Left kidney (tissue), 2 donors: ENCODE results near the gene ABCF1. TPM values are rescaled to one million over a fixed set of nuclear protein-coding genes. Genes with fewer than 3 reads are reported as not detected.

Experiments used
- DNase-seq: peaks from one replicate; pipeline ENCODE4 v3.0.0-alpha.2; 2013
- polyA plus RNA-seq: library from polyadenylated mRNA; unstranded; fragments of 120-200 nt; gene quantifications from one replicate; pipeline ENCODE4 v1.2.1, GENCODE V29; 2013; ENCODE audit not compliant: insufficient read length

ABCF1 gene
- polyA plus RNA-seq, 1 donor: 76.0 TPM

DNA sequence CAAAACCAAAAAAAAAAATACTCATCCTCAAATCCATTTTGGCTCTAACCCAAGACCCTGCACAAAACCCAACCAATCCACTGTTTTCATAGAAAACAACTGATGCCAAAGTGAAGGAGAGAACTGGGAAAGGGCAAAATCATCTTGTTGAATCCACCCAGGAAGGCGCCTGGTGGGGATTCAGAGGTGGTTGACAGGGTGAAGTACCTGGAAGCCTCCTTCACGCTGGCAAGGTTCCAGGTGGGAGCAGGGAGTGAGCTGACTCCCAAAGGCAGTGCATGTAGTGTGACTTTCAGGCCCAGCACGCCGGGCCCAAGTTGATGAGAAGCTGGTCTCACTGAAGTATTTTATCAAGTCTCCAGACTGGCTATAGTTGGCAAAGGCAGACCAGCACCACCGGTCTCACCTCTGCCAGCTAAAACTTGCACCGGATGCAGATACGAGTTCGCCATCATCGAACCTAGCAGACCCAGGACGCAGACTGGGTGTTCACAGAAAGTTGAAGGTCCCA is 29.3 kb downstream of the ABCF1 start:
- DNase-seq: no peak

DNA sequence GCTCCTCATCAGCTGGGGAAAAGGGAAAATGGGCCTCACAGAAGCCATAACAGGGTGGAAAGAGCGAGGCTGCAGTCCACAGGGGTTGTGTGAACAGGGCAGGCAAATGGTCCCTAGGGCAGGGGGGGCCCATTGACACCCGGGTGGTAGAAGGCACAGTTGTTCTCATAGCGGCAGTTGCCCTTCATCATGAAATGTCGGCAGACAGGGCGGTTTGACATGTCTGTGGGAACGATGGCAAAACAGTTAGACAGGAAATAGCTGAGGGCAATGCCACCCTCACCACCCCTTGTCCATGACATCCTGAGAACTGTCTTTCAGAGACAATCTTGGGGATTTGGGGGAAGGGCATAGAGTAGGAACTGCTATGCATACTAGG is 30.2 kb downstream of the ABCF1 start:
- DNase-seq: no peak

DNA sequence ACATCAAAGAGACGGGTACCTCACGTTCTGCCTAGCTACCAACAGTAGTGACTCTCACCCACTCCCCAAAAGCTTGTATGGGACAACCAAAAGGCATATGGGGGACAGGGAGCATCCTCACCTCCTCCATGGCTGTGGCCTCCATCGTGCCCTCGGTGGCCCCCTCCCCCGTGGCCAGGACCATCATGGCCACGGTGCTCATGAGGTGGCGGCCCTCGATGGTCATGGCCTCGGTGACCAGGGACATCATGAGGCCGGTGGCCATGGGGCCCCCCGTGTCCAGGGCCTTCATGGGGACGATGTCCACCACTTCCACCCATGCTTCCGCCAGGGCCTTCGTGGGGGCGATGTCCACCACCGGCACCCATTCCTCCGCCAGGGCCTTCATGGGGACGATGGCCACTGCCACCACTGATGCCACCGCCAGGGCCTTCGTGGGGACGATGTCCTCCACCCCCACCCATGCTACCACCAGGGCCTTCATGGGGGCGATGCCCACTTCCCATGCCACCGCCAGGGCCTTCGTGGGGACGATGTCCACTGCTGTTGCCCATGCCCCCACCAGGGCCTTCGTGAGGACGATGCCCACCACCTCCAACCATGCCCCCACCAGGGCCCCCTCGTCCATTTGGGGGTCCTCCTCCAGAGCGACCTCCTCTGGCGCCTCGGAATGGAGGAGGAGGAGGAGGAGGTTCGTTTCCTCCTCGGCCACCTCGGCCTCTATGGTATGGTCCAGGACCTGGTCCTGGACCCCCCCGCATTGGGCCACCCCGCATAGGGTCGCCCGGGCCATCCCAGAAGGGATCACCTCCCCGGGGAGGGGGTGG is 30.8 kb downstream of the ABCF1 start:
- DNase-seq: no peak

DNA sequence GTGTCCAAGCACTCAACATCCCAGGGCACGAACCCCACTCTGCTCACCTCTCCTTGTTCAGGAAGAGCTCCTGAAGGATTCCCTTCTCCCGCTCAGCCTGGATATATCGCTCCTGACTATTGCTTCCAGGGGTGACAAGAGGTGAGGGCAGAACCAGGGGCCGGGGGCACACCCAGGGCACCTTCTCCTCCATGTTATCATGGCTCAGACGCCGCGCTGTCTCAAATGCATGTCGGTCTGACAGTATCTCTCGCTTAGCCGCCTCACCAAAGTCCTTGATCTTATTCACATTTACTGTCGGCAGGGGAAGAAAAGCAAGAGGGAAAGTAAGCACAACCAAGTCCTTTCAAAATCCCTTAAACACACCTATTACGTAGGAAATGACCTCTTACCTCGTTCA is 32.7 kb downstream of the ABCF1 start:
- DNase-seq: no peak

DNA sequence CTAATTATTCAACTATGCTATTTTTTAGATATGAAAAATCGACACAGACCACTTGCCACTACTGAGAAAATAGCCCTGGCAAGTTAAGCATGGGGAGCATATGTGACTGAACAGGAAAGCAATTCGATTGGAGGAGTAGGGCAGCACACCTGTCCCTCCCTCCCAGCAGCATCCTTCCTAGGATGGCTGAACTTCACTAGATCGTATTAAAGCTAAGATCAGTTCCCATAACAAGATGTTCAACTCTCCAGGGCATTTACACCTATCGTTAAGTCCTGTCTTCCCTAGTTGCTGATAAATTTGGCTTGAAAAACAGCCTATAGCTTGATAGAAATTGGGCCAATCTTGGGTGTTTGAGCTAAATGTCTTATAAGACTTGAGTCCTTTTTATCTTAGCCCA is 38.8 kb downstream of the ABCF1 start:
- DNase-seq: no peak

DNA sequence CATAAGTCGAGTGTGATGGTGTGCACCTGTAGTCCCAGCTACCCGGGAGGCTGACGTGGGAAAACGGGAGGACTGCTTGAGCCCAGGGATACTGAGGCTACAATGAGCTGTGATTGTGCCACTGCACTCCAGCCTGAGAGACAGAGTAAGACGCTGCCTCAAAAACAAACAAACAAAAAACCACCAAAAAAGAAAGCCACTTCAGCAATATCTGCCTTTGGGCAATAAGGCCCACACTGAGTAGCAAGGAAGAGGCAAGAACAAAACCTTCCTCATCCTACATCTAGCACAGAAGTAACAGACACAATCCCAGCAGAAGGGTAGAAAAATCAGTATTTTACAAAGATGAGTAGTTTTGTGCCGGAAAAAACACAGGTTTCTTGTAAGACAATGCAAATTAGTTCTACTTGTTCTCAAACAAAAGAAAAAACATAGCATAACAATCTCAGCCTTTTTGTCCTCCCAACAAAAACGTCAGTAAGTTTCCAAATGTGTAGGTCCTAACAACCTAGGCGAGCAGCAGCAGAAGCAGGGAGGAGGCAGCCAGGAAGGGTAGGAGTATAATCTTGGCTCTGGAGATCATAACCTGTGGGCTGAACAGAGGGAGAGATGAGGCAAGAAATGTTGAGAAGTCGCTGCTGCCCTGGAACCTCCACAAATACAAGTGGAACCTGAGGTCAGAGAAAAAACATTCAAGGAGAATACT is 40.1 kb downstream of the ABCF1 start:
- no peak for DNase-seq

DNA sequence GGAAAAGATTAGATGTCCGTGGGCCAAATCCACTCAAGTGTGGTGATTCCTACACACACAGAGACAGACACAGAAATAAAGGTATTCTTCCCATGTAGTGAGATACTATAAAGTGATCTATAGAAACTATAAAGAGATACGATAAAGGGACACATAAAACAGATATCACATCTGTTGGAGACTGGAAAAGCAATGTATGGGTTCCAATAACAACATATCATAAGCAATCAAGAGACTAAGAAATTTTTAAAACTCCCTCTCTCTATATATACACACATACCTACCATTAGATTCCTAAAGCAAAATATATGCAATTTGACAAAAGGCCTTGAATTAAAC is 40.6 kb downstream of the ABCF1 start:
- DNase-seq: no peak

DNA sequence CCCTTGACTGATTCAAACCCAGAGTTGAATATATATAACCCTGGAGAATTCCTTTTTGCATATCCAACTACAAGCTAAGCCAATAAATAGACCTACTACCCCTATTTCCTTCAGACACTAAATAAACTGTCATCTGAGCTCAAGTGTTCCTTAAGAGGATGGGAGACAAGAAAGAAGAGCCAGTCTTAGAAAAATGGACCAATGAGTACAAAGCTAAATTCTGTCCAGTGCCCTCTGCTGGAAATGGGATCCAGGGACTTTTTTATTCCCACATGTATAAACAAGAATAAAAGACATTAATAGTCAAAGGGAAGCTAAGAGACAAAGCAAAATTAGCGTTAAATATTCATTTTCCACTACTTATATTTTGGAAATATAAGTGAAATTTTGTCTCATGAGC is 41.0 kb downstream of the ABCF1 start:
- no peak for DNase-seq

DNA sequence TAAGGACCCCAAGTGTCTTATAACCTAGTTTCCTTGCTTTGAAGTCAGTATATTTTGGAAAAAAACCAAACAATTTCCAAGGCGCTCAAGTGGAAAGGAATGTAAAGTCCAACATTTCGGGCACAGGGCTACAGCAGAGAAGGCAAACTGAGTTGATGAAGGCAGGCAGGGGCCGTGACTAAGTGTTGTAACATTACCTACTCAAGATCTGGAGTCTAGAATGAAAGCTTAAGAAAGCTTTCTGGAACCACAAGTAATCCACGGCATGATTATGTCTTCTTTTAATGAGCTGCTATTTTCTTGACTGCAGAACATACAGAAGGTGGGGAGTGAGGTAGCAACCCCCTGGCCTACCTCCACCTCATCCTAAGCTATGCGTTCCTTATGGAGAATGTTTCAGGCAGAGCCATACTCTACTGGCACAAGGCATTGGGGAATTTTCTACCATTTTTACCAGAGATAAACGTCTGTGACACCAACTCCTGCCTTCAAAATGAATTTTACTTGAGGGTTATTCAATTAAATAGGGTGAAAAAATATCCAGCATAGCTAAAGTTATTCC is 41.5 kb downstream of the ABCF1 start:
- peak; percentile 47 for DNase-seq

DNA sequence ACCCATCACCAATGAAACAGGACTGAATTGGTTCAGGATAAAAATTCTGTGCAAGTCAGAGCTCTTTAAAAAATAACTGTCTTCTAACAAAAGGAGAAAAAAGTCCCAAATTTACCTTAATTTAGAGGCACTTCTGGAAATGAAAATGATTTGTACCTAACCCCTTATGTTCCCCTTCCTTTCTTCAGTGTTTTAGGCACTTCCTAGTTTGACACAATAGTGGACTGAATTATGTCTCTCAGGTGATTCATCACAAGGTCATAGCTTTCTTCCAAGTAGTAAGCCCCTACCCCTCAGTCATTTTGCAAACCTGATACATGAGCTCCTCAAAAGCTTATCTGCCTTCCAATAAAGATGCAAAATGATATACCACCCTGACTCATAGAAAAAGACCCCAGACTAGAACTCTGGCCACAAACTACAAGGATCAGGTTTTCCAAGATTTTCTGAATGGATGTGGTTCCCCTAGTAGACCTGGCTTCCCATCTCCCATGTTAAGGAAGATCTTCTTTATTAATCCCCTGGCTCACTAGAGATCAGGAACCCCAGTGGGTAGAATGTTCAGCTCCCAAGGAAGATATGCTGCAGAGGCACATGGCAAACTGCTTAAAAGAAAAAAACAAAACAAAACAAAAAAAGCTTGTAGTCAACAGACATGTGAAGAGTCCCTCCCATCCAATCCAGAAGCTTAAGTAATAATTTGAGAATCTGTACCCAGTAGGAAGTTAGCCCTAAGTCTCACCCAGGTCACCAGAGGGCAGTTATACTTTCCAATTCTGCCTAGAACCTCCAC is 42.2 kb downstream of the ABCF1 start:
- DNase-seq: no peak

DNA sequence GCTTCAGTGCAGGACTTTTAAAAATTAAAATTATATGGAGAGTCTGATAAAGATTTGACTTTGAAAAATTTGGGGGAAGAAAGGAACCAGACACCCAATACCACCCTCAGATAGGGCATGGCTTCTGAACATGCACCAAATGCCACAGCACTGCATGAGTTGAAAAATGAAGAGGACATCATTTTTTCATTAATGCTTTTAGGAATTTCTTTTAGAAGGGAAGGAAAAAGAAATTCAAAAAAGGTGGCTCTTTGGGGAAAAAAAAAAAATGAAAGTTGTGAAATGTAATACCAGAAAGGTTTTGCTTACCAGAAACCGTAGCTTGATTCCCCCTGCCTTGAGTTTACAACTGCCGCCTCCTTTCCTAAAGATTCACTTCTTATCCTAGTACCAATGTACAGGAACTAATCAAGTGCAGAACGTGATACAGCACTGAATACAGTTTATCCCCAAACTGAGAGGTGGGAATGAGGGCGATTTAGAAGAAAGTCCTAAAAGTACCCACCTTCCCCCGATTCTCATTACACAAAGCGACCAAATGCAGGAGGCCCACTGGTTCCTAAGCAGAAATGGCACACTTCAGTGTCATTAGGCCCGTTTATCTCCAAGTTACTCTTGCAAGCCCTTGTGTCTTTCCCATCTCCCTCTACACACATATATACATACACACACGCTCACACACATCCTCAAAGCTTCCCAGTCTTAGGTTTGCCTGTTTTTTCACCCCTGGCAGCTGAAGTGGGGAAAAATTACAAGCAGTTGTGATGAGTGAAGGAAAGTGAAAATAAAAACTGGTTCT is 43.0 kb downstream of the ABCF1 start:
- no peak for DNase-seq

DNA sequence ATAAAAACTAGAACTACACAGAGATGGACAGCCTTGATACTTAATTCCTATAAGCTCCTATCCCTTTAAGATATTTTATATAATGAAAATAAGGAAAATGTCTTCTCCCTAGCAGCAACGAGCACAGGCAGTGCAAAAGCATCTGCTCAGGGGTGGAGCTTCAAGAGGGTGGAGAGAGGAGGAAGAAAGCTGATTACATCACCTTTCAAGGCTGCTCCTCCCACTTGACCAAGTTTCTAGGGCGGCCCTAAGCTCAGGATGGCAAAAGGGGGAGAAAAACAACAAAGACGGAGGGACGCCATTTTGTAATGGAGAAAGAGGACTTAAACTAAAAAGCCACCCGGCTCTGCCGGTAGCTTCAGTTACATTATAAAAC is 43.6 kb downstream of the ABCF1 start:
- peak; percentile 99 for DNase-seq

DNA sequence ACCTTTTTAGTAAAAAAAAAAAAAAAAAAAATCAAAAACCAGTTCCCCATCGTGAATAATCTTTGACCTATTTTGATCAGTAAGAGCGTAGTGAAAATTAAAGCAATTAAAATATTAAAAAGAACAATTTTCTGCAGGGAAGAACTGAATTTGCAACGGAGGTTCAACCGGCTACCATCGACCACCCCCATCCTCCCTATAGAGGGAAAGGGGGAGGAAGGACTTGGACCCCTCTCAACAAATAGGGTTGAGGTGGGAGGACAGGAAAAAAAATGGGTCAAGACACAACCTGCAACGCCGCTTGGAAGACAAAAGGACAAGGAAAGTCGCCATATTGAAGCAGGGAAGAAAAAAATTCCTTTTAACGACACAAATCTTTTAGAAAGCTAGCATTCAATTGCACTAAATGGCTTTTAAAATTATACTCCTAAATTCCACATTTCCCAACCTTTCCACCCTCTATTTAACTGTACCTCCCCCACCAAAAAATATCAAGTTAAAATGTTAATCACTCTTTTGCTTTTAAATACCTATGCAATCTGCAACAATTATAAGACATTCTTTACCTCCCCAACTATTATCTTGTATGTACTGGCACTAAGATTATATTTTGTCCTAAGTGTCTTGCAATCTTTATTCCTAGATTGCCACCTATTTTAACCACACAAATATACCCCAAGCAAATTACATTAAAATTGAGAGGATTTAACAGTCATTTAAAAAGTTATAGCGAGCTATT is 44.1 kb downstream of the ABCF1 start:
- peak; percentile 80 for DNase-seq

DNA sequence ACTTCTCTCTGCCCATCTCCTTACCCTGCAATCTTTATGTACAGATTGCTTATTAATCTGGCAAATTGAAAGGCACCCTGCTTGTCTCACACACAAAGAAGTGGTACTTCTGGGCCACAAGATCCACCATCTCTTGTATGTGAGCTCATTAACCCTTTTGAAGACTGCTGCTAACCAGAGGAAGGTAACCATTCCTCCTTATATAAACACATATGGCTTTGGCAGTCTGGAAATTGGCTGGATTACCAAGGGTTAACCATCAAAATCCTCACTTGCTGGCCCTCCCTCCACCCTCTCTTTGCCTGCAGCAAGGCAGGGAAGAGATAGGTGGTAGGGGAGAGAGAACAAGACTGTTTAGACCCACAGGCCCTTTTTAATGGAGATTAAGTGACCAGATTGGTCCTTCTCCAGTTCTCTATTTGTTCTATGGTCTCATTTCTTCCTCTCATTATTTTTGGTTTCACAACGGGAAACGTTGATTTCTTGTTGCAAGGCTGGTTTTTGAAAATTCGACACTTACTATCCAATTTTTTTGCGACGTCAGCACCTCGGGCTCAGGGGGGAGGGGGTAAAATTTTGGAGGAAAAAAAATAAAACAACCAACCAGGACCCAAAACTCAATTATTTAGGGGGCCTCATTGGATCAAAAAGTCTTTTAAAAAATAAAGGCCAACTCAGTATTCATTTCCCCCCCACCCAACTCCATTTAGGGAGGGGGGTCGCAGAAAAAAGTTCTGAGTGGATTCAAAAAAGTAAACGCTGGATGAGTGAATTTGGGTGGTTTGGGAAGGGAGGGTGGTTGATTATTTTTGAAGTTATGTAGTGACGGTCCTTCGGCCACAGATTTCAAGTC is 44.9 kb downstream of the ABCF1 start:
- no peak for DNase-seq

DNA sequence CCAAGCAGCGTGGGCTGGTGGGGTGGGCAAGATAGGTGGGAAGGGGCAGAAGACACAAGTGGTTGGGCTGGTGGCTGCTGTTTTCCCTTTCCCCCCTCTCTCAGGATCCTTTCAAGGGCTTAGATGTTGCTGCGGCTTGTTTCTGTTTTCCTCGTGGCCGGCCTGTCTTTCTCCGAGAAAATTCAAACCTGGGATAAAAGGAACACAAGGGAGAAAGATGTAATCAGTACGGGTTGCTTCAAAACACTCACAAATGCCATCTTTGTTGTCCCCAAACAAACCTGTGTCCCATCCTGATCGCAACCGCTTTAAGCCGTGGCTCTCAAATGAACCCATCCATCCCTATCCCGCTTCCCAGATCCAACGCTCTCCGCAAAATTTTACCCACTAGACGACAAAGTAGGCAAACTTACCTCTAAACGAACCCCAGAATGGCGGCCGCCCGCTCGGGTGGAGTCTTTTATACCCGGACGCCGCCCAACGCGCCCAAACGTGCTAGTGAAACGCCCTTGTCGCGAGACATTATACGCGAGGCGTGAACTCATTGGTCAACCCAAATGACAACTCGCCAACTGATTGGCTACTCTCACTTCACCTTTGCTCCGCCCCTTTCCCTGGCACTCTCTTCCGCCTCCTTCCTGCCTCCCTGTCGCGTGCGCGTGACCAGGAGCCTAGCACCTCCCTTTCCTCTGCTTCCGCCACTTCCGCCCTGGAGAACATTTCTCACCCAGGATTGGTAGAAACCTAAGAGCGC is 45.7 kb downstream of the ABCF1 start, which contains the start of gene PPP1R10:
PPP1R10 (minus strand) TSS at position 433 of the 754 bp plus-strand sequence. CDS start 7,299 bp downstream, outside the sequence.
- DNase-seq: peak; percentile 100

DNA sequence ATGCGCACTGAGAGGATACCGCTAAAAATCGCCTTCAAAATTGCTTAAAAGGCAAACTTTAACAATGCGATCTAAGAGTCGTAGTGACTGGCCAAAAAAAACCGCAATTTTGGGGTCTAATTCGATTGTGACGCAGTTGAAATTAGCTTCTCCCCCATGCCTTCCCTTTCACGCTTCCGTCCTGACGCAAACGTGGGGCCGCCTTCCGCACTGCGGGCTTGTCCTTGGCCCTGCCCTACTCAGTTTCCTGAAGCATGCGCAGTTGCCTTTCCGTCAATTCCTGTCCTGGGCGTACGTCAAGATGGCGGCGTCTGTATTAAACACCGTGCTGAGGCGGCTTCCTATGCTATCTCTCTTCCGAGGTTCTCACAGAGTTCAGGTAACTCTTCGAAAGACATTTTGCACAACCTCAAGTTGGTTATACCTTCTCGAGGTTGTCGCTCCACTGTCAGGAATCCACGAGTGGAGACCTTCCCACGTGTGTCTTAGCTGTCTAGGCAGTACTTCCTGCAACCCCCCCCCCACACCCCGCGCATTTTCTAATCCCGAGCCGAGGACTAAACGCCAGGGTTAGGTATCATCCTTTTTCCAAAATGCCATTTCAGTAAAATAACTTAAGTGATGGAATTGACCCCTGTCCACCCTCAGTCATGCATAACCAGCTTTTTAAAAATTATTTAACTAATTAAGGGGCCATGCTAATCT is 46.5 kb downstream of the ABCF1 start, which contains the start of gene MRPS18B:
MRPS18B (plus strand) TSS at position 276 of the 705 bp plus-strand sequence; CDS start at position 302, 26 bp downstream.
- DNase-seq: peak; percentile 98

DNA sequence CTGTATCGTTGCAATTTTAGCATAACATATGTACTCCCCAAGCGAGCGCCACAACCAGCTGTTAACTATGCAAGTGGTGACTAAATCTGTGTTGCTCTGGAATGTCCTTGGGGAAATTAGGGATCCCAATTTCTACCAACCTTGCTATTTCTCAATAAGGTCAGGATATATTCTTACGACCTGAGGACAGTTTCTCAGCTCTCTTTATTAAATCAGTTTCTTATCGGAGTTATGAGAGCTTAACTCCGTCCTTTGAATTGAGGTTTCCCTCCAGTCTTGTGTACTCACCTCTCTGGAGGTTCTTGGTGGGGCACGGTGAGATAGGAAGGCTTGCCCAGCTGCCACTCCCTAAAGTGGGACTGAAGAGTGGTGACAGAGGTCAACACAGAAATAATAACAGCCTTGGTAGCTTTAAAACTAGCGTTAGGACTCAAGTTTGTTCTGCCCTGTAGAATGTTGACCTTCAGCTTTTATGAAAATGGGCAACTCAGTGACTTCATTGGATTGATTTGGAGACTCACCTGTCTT is 47.1 kb downstream of the ABCF1 start:
- DNase-seq: no peak

DNA sequence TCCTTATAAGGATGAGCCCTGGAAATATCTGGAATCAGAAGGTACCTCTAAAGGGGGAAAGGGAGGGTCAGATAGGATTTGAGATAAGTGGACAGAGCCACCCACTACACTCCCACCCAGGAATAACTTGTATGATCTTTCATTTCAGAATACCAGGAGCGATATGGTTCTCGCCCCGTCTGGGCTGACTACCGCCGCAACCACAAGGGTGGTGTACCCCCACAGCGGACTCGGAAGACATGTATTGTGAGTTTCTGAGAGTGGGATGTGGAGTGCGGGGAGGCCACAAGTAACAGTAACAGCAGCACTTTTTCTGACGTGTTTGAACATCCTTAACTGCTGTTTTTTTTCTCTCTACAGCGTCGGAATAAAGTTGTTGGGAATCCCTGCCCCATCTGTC is 48.3 kb downstream of the ABCF1 start:
- no peak for DNase-seq
